IPS-18c (cell line): Measurements from ENCODE around the gene UEVLD.
"Not testable (repeated sequence)": the region's sequence is repeated elsewhere in the genome, so short reads cannot be mapped to it uniquely, and the experiment has no call there.

Experiments
- H3K4me3 ChIP-seq: 2 replicates; pipeline ENCODE4 v1.7.0; 2013; ENCODE audit warnings: low read depth, mild to moderate bottlenecking, low read length, moderate library complexity; ENCODE audit not compliant: insufficient read depth
- H3K9me3 ChIP-seq: one replicate; pipeline ENCODE4 v1.6.1; 2013; ENCODE audit warnings: mild to moderate bottlenecking, low read length, moderate library complexity; ENCODE audit not compliant: control insufficient read depth, insufficient read depth

The UEVLD gene

GRCh38 chr11:18594999-18595749 lies 6.6 kb upstream of the UEVLD start:
- Histone ChIP-seq H3K9me3 (no peaks in the 10 kb centered on the region), H3K4me3 (no peak overlapping the region)

GRCh38 chr11:18594088-18594487 lies 5.6 kb upstream of the UEVLD start:
- H3K4me3 ChIP-seq, H3K9me3 ChIP-seq: not testable (repeated sequence)

- Histone ChIP-seq H3K4me3 (no peak overlapping the region), H3K9me3 (no peaks in the 10 kb centered on the region)
These were observed 2.0 kb upstream of the UEVLD start for GRCh38 chr11:18590571-18590970.

GRCh38 chr11:18581825-18582224 lies 6.7 kb downstream of the UEVLD start:
- H3K9me3 ChIP-seq: no peaks in the 10 kb centered on the region
- no peak overlapping the region for H3K4me3 ChIP-seq

- Histone ChIP-seq H3K9me3 (no peaks in the 10 kb centered on the region), H3K4me3 (no peak overlapping the region)
These were observed 8.3 kb downstream of the UEVLD start for GRCh38 chr11:18580113-18580766.

- no peaks in the 10 kb centered on the region for H3K9me3 ChIP-seq
- no peak overlapping the region for H3K4me3 ChIP-seq
These were observed 9.4 kb downstream of the UEVLD start for GRCh38 chr11:18578975-18579598.

- Histone ChIP-seq H3K4me3 (no peak overlapping the region), H3K9me3 (no peaks in the 10 kb centered on the region)
These were observed 13.2 kb downstream of the UEVLD start for GRCh38 chr11:18575361-18575760.

- no peaks in the 10 kb centered on the region for H3K9me3 ChIP-seq
- no peak overlapping the region for H3K4me3 ChIP-seq
These were observed 21.5 kb downstream of the UEVLD start for GRCh38 chr11:18567081-18567480.

- Histone ChIP-seq H3K9me3 (no peaks in the 10 kb centered on the region), H3K4me3 (no peak overlapping the region)
These were observed 22.1 kb downstream of the UEVLD start for GRCh38 chr11:18566406-18566805.

- H3K9me3 ChIP-seq: no peaks in the 10 kb centered on the region
- H3K4me3 ChIP-seq: no peak overlapping the region
These were observed 24.4 kb downstream of the UEVLD start for GRCh38 chr11:18564149-18564548.

- Histone ChIP-seq H3K9me3 (no peaks in the 10 kb centered on the region), H3K4me3 (no peak overlapping the region)
These were observed 25.3 kb downstream of the UEVLD start for GRCh38 chr11:18563090-18563730.

- no peaks in the 10 kb centered on the region for H3K9me3 ChIP-seq
- no peak overlapping the region for H3K4me3 ChIP-seq
These were observed 40.5 kb downstream of the UEVLD start for GRCh38 chr11:18548001-18548400.

- no peak overlapping the region for H3K4me3 ChIP-seq
- H3K9me3 ChIP-seq: no peaks in the 10 kb centered on the region
These were observed 48.1 kb downstream of the UEVLD start for GRCh38 chr11:18540207-18541009.

- Histone ChIP-seq H3K4me3 (no peak overlapping the region), H3K9me3 (no peaks in the 10 kb centered on the region)
These were observed 52.3 kb downstream of the UEVLD start for GRCh38 chr11:18536209-18536608.

GRCh38 chr11:18534245-18534644 lies 54.3 kb downstream of the UEVLD start:
- H3K4me3 ChIP-seq: no peak overlapping the region
- no peaks in the 10 kb centered on the region for H3K9me3 ChIP-seq

- Histone ChIP-seq H3K9me3 (no peaks in the 10 kb centered on the region), H3K4me3 (no peak overlapping the region)
These were observed 55.2 kb downstream of the UEVLD start for GRCh38 chr11:18533365-18533764.

- peak overlapping the region; percentile 76 for H3K4me3 ChIP-seq
- no peaks in the 10 kb centered on the region for H3K9me3 ChIP-seq
These were observed 61.0 kb downstream of the UEVLD start for GRCh38 chr11:18527512-18527911.
